CD8-positive, alpha-beta memory T cell (primary cell): ENCODE measurements around the gene TCF12. TPM values are rescaled to one million over a fixed set of nuclear protein-coding genes. Genes with fewer than 3 reads are reported as not detected.

Experiments
- CTCF ChIA-PET: fragments of 350-600 bp; sonication (Branson Sonifier 250); formaldehyde crosslinking; loops from one replicate; lab custom pipeline; 2021; ENCODE audit warnings: antibody characterized with exemption; lab: Charles Lee
- POLR2A ChIA-PET: fragments of 350-600 bp; sonication (Branson Sonifier 250); formaldehyde crosslinking; loops from one replicate; lab custom pipeline; 2021; ENCODE audit warnings: antibody characterized with exemption; lab: Charles Lee
- DNase-seq, 5 donors: peaks; one replicate each; pipeline versions ENCODE4 v3.0.0 to v3.0.0-alpha.2; 2020 to 2022; ENCODE audit warnings: mixed read lengths in 1 of 5
- H3K27ac ChIP-seq: one replicate; pipeline ENCODE4 v1.7.0; 2013; ENCODE audit warnings: low read depth, mild to moderate bottlenecking, low read length, moderate library complexity
- H3K27me3 ChIP-seq: 2 replicates; pipeline ENCODE4 v1.7.0; 2013; ENCODE audit warnings: low read length, mild to moderate bottlenecking; ENCODE audit not compliant: insufficient read depth, poor library complexity, severe bottlenecking
- H3K36me3 ChIP-seq: 2 replicates; pipeline ENCODE4 v1.7.0; 2013; ENCODE audit warnings: mild to moderate bottlenecking, low read length, moderate library complexity; ENCODE audit not compliant: insufficient read depth
- H3K4me1 ChIP-seq: 2 replicates; pipeline ENCODE4 v1.7.0; 2013; ENCODE audit warnings: mild to moderate bottlenecking, low read length, moderate library complexity; ENCODE audit not compliant: insufficient read depth
- H3K4me3 ChIP-seq: 2 replicates; pipeline ENCODE4 v1.7.0; 2013; ENCODE audit warnings: mild to moderate bottlenecking, low read length
- H3K9me3 ChIP-seq: 2 replicates; pipeline ENCODE4 v1.7.0; 2013; ENCODE audit warnings: mild to moderate bottlenecking, low read length
- H3K27ac Mint-ChIP-seq, 8 donors: one replicate each; pipeline ENCODE4 v1.8.0; 2020 to 2021; ENCODE audit warnings: mixed read lengths in 8 of 8, mild to moderate bottlenecking in 6 of 8, inconsistent platforms in 3 of 8, moderate library complexity in 3 of 8
- H3K27me3 Mint-ChIP-seq, 2 donors: one replicate each; pipeline ENCODE4 v1.8.0; 2020 to 2021; ENCODE audit warnings: mixed read lengths in 2 of 2, mild to moderate bottlenecking in 1 of 2, moderate library complexity in 1 of 2
- H3K36me3 Mint-ChIP-seq, 3 donors: one replicate each; pipeline ENCODE4 v1.8.0; 2020 to 2021; ENCODE audit warnings: mixed read lengths in 3 of 3, inconsistent platforms in 1 of 3, mild to moderate bottlenecking in 1 of 3
- H3K4me1 Mint-ChIP-seq, 3 donors: one replicate each; pipeline ENCODE4 v1.8.0; 2020 to 2021; ENCODE audit warnings: mixed read lengths in 3 of 3, inconsistent platforms in 1 of 3, mild to moderate bottlenecking in 1 of 3
- H3K4me3 Mint-ChIP-seq, 7 donors: one replicate each; pipeline ENCODE4 v1.8.0; 2020 to 2021; ENCODE audit warnings: mixed read lengths in 7 of 7, mild to moderate bottlenecking in 6 of 7, moderate library complexity in 4 of 7, inconsistent platforms in 2 of 7
- H3K9me3 Mint-ChIP-seq, 5 donors: one replicate each; pipeline ENCODE4 v1.8.0; 2020 to 2022; ENCODE audit warnings: mixed read lengths in 5 of 5, mild to moderate bottlenecking in 3 of 5, moderate library complexity in 2 of 5, inconsistent platforms in 1 of 5
- polyA plus RNA-seq: library from polyadenylated mRNA; unstranded; fragments of 300-500 nt; fragmentation: Illumina TruSeq; gene quantifications from one replicate; pipeline ENCODE4 v1.2.3, GENCODE V29; 2021
- total RNA-seq, 2 experiments: library from RNA; stranded (reverse); gene quantifications; one replicate each; pipeline ENCODE4 v1.2.3, GENCODE V29; 2021

Gene TCF12
- total and polyA plus RNA-seq, 3 experiments from 2014 or later, result 54.3 to 79.2 (median 69.9) TPM

DNA sequence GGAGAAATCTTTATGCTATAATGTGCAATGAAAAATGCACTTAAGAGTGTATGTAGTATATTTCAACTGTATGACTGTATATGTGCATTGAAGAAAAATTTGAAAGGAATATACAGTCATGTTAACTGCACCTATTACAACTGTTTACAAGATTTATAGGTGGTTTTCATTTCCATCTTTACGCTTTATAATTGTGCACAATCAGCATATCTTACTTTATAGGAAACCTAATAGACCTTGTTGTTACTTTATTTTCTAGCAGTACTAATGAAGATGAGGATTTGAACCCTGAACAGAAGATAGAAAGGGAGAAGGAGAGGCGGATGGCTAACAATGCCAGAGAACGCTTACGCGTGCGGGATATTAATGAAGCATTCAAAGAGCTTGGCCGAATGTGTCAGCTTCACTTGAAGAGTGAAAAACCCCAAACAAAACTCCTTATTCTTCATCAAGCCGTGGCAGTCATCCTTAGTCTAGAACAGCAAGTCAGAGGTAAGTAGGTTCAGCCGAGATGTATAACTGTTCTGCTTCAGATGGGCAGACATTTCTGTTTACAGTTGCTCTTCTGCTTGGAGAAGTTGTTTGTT is 354.4 kb downstream of the TCF12 start:
- DNase-seq, result no peak
- Mint-ChIP-seq H3K9me3 (no peaks in the 10 kb centered on the region), H3K4me3 (no peak overlapping the region), H3K27me3 (no peaks in the 10 kb centered on the region), H3K36me3 (peaks cover 13 to 78% (median 38%) of the 10 kb centered on the region in 3 donors), H3K4me1 (peaks cover 3 to 7% (median 5%) of the 10 kb centered on the region in 3 donors), H3K27ac (no peak overlapping the region)
- Histone ChIP-seq H3K9me3 (no peaks in the 10 kb centered on the region), H3K4me3 (no peak overlapping the region), H3K27ac (no peak overlapping the region), H3K4me1 (no peaks in the 10 kb centered on the region), H3K36me3 (peaks cover 23% of the 10 kb centered on the region), H3K27me3 (no peaks in the 10 kb centered on the region)
- ChIA-PET CTCF (no interaction called here), POLR2A (no interaction called here)

DNA sequence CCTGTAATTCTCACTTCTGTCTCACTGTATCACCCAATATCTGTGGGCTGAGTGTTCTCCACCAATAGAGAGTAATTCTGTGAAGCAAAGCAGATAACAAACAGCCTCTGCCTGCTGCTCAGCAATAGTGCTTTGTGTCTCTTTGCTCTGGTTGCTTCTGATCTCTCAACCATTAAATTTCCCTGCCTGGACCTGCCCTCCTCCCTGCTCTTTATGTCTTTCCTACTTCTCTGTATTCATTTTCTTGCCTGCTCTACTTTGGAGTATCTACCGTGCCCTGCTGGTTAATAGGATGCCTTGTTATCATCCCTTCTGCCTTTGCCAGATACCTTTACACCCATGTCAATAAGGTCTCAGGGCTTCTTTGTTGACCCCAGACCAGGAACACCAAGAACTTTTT is 355.0 kb downstream of the TCF12 start:
- H3K4me3 Mint-ChIP-seq, result no peak overlapping the region
- H3K4me1 ChIP-seq, result no peaks in the 10 kb centered on the region
- no peaks in the 10 kb centered on the region for H3K9me3 ChIP-seq
- H3K4me3 ChIP-seq, result no peak overlapping the region
- no peak overlapping the region for H3K27ac ChIP-seq
- POLR2A ChIA-PET, result no interaction called here
- H3K27me3 ChIP-seq, result no peaks in the 10 kb centered on the region
- H3K36me3 ChIP-seq, result peaks cover 23% of the 10 kb centered on the region
- no peak for DNase-seq
- CTCF ChIA-PET, result no interaction called here
- H3K27me3 Mint-ChIP-seq, result no peaks in the 10 kb centered on the region
- H3K36me3 Mint-ChIP-seq, result peaks cover 13 to 78% (median 39%) of the 10 kb centered on the region in 3 donors
- H3K27ac Mint-ChIP-seq, result no peak overlapping the region
- peaks cover 3 to 7% (median 5%) of the 10 kb centered on the region in 3 donors for H3K4me1 Mint-ChIP-seq
- no peaks in the 10 kb centered on the region for H3K9me3 Mint-ChIP-seq

DNA sequence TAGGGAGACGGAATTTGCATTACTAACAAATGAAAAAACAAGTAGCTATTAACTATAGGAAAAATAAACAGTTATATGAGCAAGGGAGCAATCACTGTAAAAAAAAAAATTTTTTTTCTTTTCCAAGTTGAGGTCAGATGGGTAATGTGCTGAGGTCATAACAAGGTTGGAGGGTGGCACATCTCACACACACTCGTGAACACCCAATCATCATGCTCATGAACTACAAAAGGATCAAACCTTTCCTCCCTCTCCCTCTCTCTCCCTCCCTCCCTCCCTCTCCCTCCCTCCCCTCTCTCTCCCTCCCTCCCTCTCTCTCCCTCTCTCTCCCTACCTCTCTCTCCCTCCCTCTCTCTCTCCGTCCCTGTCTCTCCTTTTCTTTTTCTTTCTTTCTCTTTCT is 360.0 kb downstream of the TCF12 start:
- Mint-ChIP-seq H3K4me1 (no peaks in the 10 kb centered on the region), H3K9me3 (no peaks in the 10 kb centered on the region), H3K27ac (peak overlapping the region in 1 of 8 donors; percentile 8), H3K27me3 (peaks cover 0 to 1% of the 10 kb centered on the region in 2 donors), H3K4me3 (no peak overlapping the region), H3K36me3 (peaks cover 18 to 82% (median 36%) of the 10 kb centered on the region in 3 donors)
- no peaks in the 10 kb centered on the region for H3K9me3 ChIP-seq
- H3K36me3 ChIP-seq, result peaks cover 19% of the 10 kb centered on the region
- H3K27me3 ChIP-seq, result no peaks in the 10 kb centered on the region
- H3K4me3 ChIP-seq, result no peak overlapping the region
- CTCF ChIA-PET, result interaction anchor here (1.3 kb wide), 1 partner anchor 12 kb away, joined by 3 read pairs; no protein-coding TSS in a partner anchor
- POLR2A ChIA-PET, result no interaction called here
- no peak for DNase-seq
- no peak overlapping the region for H3K27ac ChIP-seq
- no peaks in the 10 kb centered on the region for H3K4me1 ChIP-seq

DNA sequence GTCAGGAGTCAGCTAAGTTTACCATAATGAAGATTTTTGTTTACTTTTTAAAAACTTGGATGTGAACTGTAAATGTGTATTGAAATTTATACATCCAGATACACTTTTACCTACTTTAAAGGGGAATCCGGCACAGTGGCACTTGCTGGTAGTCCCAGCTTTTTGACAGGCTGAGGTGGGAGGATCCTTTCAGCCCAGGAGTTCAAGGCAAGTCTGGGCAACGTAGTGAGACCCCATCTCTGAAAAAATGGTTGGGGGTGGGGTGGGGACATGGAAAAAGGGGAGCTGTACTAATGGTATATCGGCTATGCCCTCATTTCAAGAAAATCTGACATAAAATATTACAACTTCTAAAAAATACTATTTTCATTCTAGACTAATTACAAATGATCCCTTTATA is 362.0 kb downstream of the TCF12 start:
- Histone ChIP-seq H3K36me3 (peaks cover 7% of the 10 kb centered on the region), H3K4me3 (no peak overlapping the region), H3K4me1 (no peaks in the 10 kb centered on the region), H3K27me3 (no peaks in the 10 kb centered on the region), H3K27ac (no peak overlapping the region), H3K9me3 (no peaks in the 10 kb centered on the region)
- H3K9me3 Mint-ChIP-seq, result no peaks in the 10 kb centered on the region
- ChIA-PET CTCF (no interaction called here), POLR2A (interaction anchor here (0.7 kb wide), 2 partner anchors 12 to 21 kb away, joined by 5 to 7 read pairs; no protein-coding TSS in a partner anchor)
- DNase-seq, result no peak
- H3K27ac Mint-ChIP-seq, result peak overlapping the region in 1 of 8 donors; percentile 10
- no peak overlapping the region for H3K4me3 Mint-ChIP-seq
- H3K27me3 Mint-ChIP-seq, result peaks cover 0 to 1% of the 10 kb centered on the region in 2 donors
- no peaks in the 10 kb centered on the region for H3K4me1 Mint-ChIP-seq
- peaks cover 23 to 80% (median 28%) of the 10 kb centered on the region in 3 donors for H3K36me3 Mint-ChIP-seq

DNA sequence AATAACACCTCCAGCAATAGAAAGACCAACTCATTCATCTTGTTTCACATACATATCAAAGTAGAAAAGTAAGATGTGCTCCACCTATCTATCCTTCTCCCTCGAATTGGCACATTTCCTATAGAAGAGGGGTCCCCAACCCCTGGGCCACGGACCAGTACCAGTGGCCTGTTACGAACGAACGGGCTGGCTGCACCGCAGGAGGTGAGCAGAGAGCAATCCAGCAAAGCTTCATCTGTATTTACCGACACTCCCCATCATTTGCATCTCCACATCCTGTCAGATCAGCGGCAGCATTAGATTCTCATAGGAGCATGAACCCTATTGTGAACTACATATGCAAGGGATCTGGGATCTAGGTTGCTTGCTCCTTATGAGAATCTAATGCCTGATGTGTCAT is 362.9 kb downstream of the TCF12 start:
- Histone ChIP-seq H3K4me1 (no peaks in the 10 kb centered on the region), H3K36me3 (peaks cover 4% of the 10 kb centered on the region), H3K4me3 (no peak overlapping the region), H3K27me3 (no peaks in the 10 kb centered on the region), H3K27ac (no peak overlapping the region), H3K9me3 (no peaks in the 10 kb centered on the region)
- H3K4me1 Mint-ChIP-seq, result no peaks in the 10 kb centered on the region
- POLR2A ChIA-PET, result no interaction called here
- no peak overlapping the region for H3K4me3 Mint-ChIP-seq
- no peak overlapping the region for H3K27ac Mint-ChIP-seq
- no peaks in the 10 kb centered on the region for H3K9me3 Mint-ChIP-seq
- no peak for DNase-seq
- peaks cover 0 to 1% of the 10 kb centered on the region in 2 donors for H3K27me3 Mint-ChIP-seq
- CTCF ChIA-PET, result no interaction called here
- peaks cover 15 to 80% (median 27%) of the 10 kb centered on the region in 3 donors for H3K36me3 Mint-ChIP-seq

DNA sequence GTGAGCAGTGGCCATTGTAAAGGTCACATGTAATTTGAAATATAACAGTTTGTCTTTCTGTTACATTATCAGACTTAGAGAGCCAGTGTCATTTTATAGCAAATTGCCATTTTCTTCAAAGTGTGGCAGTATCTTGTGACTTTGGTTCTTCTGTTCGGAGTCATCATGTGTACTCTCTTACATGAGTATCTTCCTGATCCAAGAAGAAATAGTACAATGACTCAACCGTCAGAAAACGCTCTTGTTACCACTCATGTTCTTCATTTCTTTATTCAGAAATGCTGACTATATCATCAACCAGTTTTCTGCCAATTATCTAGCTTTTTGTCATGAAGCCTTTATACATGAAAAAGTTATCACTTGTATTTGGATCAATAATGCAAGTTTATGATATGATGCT is 364.2 kb downstream of the TCF12 start:
- no peaks in the 10 kb centered on the region for H3K9me3 Mint-ChIP-seq
- H3K36me3 Mint-ChIP-seq, result peaks cover 21 to 88% (median 27%) of the 10 kb centered on the region in 3 donors
- CTCF ChIA-PET, result interaction anchor here (0.7 kb wide), 1 partner anchor 248 kb away, joined by 3 read pairs; no protein-coding TSS in a partner anchor
- H3K36me3 ChIP-seq, result peaks cover 4% of the 10 kb centered on the region
- no peaks in the 10 kb centered on the region for H3K4me1 ChIP-seq
- H3K9me3 ChIP-seq, result no peaks in the 10 kb centered on the region
- H3K4me3 ChIP-seq, result no peak overlapping the region
- peaks cover 0 to 1% of the 10 kb centered on the region in 2 donors for H3K27me3 Mint-ChIP-seq
- no peak overlapping the region for H3K27ac ChIP-seq
- H3K27me3 ChIP-seq, result no peaks in the 10 kb centered on the region
- no peak for DNase-seq
- H3K4me3 Mint-ChIP-seq, result no peak overlapping the region
- POLR2A ChIA-PET, result no interaction called here
- no peak overlapping the region for H3K27ac Mint-ChIP-seq
- H3K4me1 Mint-ChIP-seq, result no peaks in the 10 kb centered on the region

DNA sequence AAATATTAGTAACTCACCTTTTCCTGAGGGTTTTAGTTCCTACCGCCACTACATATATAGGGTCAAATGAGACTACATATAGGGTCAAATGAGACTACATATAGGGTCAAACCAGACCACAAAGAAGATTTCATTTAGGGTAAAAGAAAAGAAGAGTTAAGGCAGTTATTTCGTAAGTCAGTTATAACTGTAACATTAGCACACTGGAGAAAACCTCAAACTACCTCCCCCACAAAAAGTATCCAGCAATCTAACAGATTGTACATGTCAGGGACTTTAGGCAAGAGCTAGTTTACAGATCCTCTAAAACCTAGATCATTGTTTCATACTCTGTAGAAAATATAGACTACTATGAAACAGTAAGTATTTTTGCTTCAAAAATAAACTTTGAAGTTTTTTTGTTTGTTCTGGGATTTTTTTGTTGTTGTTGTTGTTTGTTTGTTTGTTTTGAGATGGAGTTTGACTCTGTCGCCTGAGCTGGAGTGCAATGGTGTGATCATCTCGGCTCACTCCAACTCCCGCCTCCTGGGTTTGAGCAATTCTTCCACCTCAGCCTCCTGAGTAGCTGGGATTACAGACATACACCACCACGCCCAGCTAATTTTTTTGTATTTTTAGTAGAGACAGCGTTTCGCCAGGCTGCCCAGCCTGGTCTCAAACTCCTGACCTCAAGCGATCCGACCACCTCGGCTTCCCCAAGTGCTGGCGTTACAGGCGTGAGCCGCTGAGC is 365.5 kb downstream of the TCF12 start:
- CTCF ChIA-PET, result no interaction called here
- Histone ChIP-seq H3K4me3 (no peak overlapping the region), H3K4me1 (no peaks in the 10 kb centered on the region)

DNA sequence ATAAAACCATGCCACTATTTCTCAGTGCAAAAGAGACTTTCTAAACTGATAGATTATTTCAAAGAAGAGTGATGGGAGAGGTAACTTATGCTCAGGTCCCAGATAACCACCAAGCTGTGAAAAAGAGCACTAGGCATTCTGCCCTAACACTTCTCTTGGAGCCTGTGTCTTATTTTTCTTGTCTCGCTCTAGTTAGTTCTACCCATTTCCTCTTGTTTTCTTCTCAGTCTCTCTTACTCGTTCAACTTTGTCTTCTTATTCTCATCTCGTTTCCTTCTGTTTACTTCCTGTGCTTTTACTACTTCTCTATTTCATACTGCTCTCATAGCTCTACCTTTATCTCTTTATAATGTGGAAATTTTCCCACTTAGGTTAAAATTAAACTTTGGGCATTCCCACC is 366.1 kb downstream of the TCF12 start:
- Histone ChIP-seq H3K9me3 (no peaks in the 10 kb centered on the region), H3K36me3 (peaks cover 4% of the 10 kb centered on the region), H3K4me3 (no peak overlapping the region), H3K4me1 (no peaks in the 10 kb centered on the region), H3K27ac (no peak overlapping the region), H3K27me3 (no peaks in the 10 kb centered on the region)
- H3K4me1 Mint-ChIP-seq, result no peaks in the 10 kb centered on the region
- H3K4me3 Mint-ChIP-seq, result no peak overlapping the region
- H3K9me3 Mint-ChIP-seq, result no peaks in the 10 kb centered on the region
- H3K27ac Mint-ChIP-seq, result peak overlapping the region in 1 of 8 donors; percentile 8
- no peaks in the 10 kb centered on the region for H3K27me3 Mint-ChIP-seq
- CTCF ChIA-PET, result no interaction called here
- peaks cover 26 to 88% (median 30%) of the 10 kb centered on the region in 3 donors for H3K36me3 Mint-ChIP-seq
- DNase-seq, result no peak
- POLR2A ChIA-PET, result no interaction called here

More for the DNA sequence above, 365.5 kb downstream of the TCF12 start:
- Histone ChIP-seq H3K27me3 (no peaks in the 10 kb centered on the region), H3K27ac (no peak overlapping the region), H3K36me3 (peaks cover 4% of the 10 kb centered on the region), H3K9me3 (no peaks in the 10 kb centered on the region)
- Mint-ChIP-seq H3K4me1 (no peaks in the 10 kb centered on the region), H3K9me3 (no peaks in the 10 kb centered on the region), H3K4me3 (no peak overlapping the region), H3K27me3 (no peaks in the 10 kb centered on the region), H3K36me3 (peaks cover 24 to 87% (median 30%) of the 10 kb centered on the region in 3 donors), H3K27ac (peak overlapping the region in 1 of 8 donors; percentile 8)
- DNase-seq, result no peak
- POLR2A ChIA-PET, result no interaction called here
